ENCODE measurements around the gene CPO.

DNA sequence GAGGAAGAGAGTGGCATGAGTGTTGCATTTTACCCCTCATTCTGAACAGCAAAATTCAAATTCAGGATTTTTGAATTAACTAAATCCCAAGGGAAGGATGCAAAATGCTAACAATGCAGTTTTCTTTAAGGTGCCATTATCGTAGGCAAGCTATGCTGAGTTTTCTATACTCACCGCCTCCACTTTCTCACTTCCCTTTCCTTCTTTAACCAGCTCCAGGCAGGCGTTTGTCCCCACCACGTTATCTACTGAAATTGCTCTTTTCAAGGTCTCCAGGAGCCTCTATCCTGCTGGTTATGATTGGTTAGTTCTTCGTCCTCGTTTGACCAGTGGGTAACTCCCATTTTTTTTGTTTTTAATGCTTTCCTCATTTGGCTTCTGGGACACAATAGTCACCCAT lies 1.8 kb upstream of the CPO start:
- TF ChIP-seq, protein P1, sequence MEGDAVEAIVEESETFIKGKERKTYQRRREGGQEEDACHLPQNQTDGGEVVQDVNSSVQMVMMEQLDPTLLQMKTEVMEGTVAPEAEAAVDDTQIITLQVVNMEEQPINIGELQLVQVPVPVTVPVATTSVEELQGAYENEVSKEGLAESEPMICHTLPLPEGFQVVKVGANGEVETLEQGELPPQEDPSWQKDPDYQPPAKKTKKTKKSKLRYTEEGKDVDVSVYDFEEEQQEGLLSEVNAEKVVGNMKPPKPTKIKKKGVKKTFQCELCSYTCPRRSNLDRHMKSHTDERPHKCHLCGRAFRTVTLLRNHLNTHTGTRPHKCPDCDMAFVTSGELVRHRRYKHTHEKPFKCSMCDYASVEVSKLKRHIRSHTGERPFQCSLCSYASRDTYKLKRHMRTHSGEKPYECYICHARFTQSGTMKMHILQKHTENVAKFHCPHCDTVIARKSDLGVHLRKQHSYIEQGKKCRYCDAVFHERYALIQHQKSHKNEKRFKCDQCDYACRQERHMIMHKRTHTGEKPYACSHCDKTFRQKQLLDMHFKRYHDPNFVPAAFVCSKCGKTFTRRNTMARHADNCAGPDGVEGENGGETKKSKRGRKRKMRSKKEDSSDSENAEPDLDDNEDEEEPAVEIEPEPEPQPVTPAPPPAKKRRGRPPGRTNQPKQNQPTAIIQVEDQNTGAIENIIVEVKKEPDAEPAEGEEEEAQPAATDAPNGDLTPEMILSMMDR (conservative IDR thresholded peaks at IDR 0.05 in 1 of 2, IDR thresholded peaks at IDR 0.05 in 1 of 2; ENCODE audit: extremely low read depth in 1 of 2, insufficient read depth in 1 of 2, low read depth in 1 of 2, low read length in 2 of 2): no peak
- no peak for TF ChIP-seq EZH2 (IDR thresholded peaks at IDR 0.05; ENCODE audit: borderline replicate concordance, low read length)

Data from mammary epithelial cell (primary cell).